Esophagus muscularis mucosa (tissue), 4 donors: ENCODE data around the gene GSG1L. TPM values are rescaled to one million over a fixed set of nuclear protein-coding genes. Genes with fewer than 3 reads are reported as not detected.

Experiments
- DNase-seq: peaks from one replicate; pipeline ENCODE4 v3.0.0-alpha.2; 2017; ENCODE audit errors: extremely low spot score
- H3K27ac ChIP-seq, 4 donors: fragments of 200-600 bp; sonication (generic); replicated peaks in 1 of 4; 1 replicate in 3 of 4; 2 replicates in 1 of 4; pipeline ENCODE4 v1.5.1; 2016 to 2019; ENCODE audit warnings: mild to moderate bottlenecking in 1 of 4
- H3K27me3 ChIP-seq, 4 donors: fragments of 200-600 bp; sonication (generic); one replicate each; pipeline versions ENCODE4 v1.5.1 to v1.6.0; 2016 to 2019
- H3K36me3 ChIP-seq, 4 donors: fragments of 200-600 bp; sonication (generic); one replicate each; pipeline ENCODE4 v1.5.1; 2016 to 2019
- H3K4me1 ChIP-seq, 4 donors: fragments of 200-600 bp; sonication (generic); one replicate each; pipeline ENCODE4 v1.5.1; 2016 to 2019
- H3K4me3 ChIP-seq, 4 donors: fragments of 200-600 bp; sonication (generic); 1 replicate in 2 of 4; 2 replicates in 2 of 4; pipeline ENCODE4 v1.5.1; 2016 to 2019; ENCODE audit warnings: mild to moderate bottlenecking in 4 of 4, moderate library complexity in 1 of 4
- H3K9me3 ChIP-seq, 4 donors: fragments of 200-600 bp; sonication (generic); 1 replicate in 3 of 4; 2 replicates in 1 of 4; pipeline ENCODE4 v1.5.1; 2016 to 2019
- CTCF ChIP-seq, 3 experiments: fragments of 200-600 bp in 2 of 3; fragments of 450-650 bp in 1 of 3; sonication (generic) in 2 of 3; IDR thresholded peaks; one replicate each; pipeline ENCODE4 v1.5.1; 2017 to 2019; ENCODE audit warnings: antibody characterized with exemption in 3 of 3, mild to moderate bottlenecking in 2 of 3, moderate library complexity in 1 of 3
- EP300 ChIP-seq: sonication (generic); formaldehyde crosslinking; IDR thresholded peaks from one replicate; pipeline ENCODE4 v1.6.1; 2017; ENCODE audit warnings: antibody characterized with exemption
- POLR2A ChIP-seq: fragments of 450-650 bp; IDR thresholded peaks from one replicate; pipeline ENCODE4 v1.6.1; 2017; ENCODE audit warnings: antibody characterized with exemption, moderate library complexity, mild to moderate bottlenecking, low read depth
- POLR2AphosphoS5 ChIP-seq, 2 donors: sonication (generic); formaldehyde crosslinking; IDR thresholded peaks; one replicate each; pipeline ENCODE4 v1.6.1; 2017; ENCODE audit warnings: antibody characterized with exemption in 2 of 2
- WGBS: methylation state at CpG from one replicate; pipeline ENCODE4 v1.1.5; 2018; 5-methylcytosine and 5-hydroxymethylcytosine counted together
- intact Hi-C: fragments of 100-400 bp; cut with DNase I; formaldehyde crosslinking; loops from one replicate; pipeline ENCODE4 v1.15.1; 2023
- total RNA-seq, 4 donors: library from RNA; depleted of rRNA; stranded (reverse); fragments of >200 nt; gene quantifications; one replicate each; pipeline versions ENCODE4 v1.1.0 to v1.2.1, GENCODE V29; 2016

GSG1L gene
- total RNA-seq, 4 donors from 2014 or later, result 0.19 to 0.83 TPM; not detected in 2

GRCh38 chr16:27766236-27766925 lies 297.1 kb downstream of the GSG1L start:
- H3K36me3 ChIP-seq, result peaks cover 32 to 92% (median 83%) of the 10 kb centered on the region in 4 donors

GRCh38 chr16:27764869-27765675 lies 298.4 kb downstream of the GSG1L start:
- no peaks in the 10 kb centered on the region for H3K4me1 ChIP-seq
- intact Hi-C loops, result no loop called here
- peaks cover 29 to 86% (median 75%) of the 10 kb centered on the region in 4 donors for H3K36me3 ChIP-seq

More at GRCh38 chr16:27766236-27766925, 297.1 kb downstream of the GSG1L start:
- Histone ChIP-seq H3K27me3 (no peaks in the 10 kb centered on the region), H3K9me3 (peaks cover 0 to 10% (median 5%) of the 10 kb centered on the region in 4 donors), H3K4me3 (no peak overlapping the region), H3K27ac (no peak overlapping the region), H3K4me1 (no peaks in the 10 kb centered on the region)
- DNase-seq, result no peak
- intact Hi-C loops, result no loop called here
- no peak for TF ChIP-seq EP300
- TF ChIP-seq POLR2A, result no peak
- TF ChIP-seq POLR2AphosphoS5 (IDR thresholded peaks at IDR 0.05), result no peak
- TF ChIP-seq CTCF (IDR thresholded peaks at IDR 0.05), result no peak
- 98% methylated on average over 8 of the region's 21 CpGs for WGBS

GRCh38 chr16:27764427-27764826 lies 299.1 kb downstream of the GSG1L start:
- no peaks in the 10 kb centered on the region for H3K27me3 ChIP-seq
- H3K4me1 ChIP-seq, result no peaks in the 10 kb centered on the region
- WGBS, result 79% methylated on average over 3 of the region's 3 CpGs
- no peak overlapping the region for H3K4me3 ChIP-seq
- no peak overlapping the region for H3K27ac ChIP-seq
- intact Hi-C loops, result no loop called here
- H3K9me3 ChIP-seq, result peaks cover 0 to 10% (median 5%) of the 10 kb centered on the region in 4 donors
- DNase-seq, result no peak
- TF ChIP-seq EP300 (no peak), POLR2A (no peak), POLR2AphosphoS5 (IDR thresholded peaks at IDR 0.05) (no peak), CTCF (IDR thresholded peaks at IDR 0.05) (no peak)
- H3K36me3 ChIP-seq, result peaks cover 29 to 86% (median 68%) of the 10 kb centered on the region in 4 donors

More at GRCh38 chr16:27764869-27765675, 298.4 kb downstream of the GSG1L start:
- H3K27me3 ChIP-seq, result no peaks in the 10 kb centered on the region
- TF ChIP-seq POLR2A (no peak), CTCF (IDR thresholded peaks at IDR 0.05) (no peak), EP300 (no peak), POLR2AphosphoS5 (IDR thresholded peaks at IDR 0.05) (no peak)
- 87% methylated on average over 8 of the region's 8 CpGs for WGBS
- DNase-seq, result no peak
- peaks cover 0 to 10% (median 5%) of the 10 kb centered on the region in 4 donors for H3K9me3 ChIP-seq
- H3K27ac ChIP-seq, result no peak overlapping the region
- no peak overlapping the region for H3K4me3 ChIP-seq

DNA sequence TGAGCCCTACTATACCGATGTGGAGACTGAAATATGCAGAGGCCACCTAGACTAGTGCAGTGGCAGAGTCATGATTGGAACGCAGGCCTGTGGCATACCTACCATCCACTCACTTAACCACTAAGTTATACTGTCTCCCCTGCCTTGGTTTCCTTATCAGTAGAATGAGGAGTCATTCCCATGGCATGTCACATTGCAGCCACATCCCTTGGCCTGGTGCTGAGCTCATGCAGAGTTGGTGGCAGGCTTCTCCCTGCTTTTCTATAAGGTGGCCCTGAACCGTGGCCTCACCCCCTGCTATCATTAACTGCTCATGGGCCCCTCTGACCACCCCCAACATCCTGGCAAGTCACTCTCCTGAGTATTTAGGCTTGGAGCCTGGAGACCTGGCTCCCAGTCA lies 301.1 kb downstream of the GSG1L start:
- no peaks in the 10 kb centered on the region for H3K4me1 ChIP-seq
- WGBS, result 97% methylated on average over 3 of the region's 3 CpGs
- intact Hi-C loops, result no loop called here
- peaks cover 31 to 78% (median 55%) of the 10 kb centered on the region in 4 donors for H3K36me3 ChIP-seq
- H3K9me3 ChIP-seq, result peaks cover 0 to 10% (median 5%) of the 10 kb centered on the region in 4 donors
- H3K4me3 ChIP-seq, result no peak overlapping the region
- no peak for DNase-seq
- H3K27me3 ChIP-seq, result no peaks in the 10 kb centered on the region
- no peak overlapping the region for H3K27ac ChIP-seq
- TF ChIP-seq POLR2AphosphoS5 (IDR thresholded peaks at IDR 0.05), result no peak
- TF ChIP-seq POLR2A, result no peak
- no peak for TF ChIP-seq EP300
- TF ChIP-seq CTCF (IDR thresholded peaks at IDR 0.05), result no peak
